HG03108 (cell line): Measurements from ENCODE around the gene DCAF6.
"Not testable (repeated sequence)": the region's sequence is repeated elsewhere in the genome, so short reads cannot be mapped to it uniquely, and the experiment has no call there.

Experiments used
- ATAC-seq: cut with Tn5 transposase; IDR thresholded peaks from one replicate; pipeline ENCODE4 v1.9.1; 2021; ENCODE audit warnings: moderate library complexity; ENCODE audit not compliant: unreplicated experiment

DCAF6 gene, protein sequence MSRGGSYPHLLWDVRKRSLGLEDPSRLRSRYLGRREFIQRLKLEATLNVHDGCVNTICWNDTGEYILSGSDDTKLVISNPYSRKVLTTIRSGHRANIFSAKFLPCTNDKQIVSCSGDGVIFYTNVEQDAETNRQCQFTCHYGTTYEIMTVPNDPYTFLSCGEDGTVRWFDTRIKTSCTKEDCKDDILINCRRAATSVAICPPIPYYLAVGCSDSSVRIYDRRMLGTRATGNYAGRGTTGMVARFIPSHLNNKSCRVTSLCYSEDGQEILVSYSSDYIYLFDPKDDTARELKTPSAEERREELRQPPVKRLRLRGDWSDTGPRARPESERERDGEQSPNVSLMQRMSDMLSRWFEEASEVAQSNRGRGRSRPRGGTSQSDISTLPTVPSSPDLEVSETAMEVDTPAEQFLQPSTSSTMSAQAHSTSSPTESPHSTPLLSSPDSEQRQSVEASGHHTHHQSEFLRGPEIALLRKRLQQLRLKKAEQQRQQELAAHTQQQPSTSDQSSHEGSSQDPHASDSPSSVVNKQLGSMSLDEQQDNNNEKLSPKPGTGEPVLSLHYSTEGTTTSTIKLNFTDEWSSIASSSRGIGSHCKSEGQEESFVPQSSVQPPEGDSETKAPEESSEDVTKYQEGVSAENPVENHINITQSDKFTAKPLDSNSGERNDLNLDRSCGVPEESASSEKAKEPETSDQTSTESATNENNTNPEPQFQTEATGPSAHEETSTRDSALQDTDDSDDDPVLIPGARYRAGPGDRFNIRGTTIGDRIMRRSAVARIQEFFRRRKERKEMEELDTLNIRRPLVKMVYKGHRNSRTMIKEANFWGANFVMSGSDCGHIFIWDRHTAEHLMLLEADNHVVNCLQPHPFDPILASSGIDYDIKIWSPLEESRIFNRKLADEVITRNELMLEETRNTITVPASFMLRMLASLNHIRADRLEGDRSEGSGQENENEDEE

DNA sequence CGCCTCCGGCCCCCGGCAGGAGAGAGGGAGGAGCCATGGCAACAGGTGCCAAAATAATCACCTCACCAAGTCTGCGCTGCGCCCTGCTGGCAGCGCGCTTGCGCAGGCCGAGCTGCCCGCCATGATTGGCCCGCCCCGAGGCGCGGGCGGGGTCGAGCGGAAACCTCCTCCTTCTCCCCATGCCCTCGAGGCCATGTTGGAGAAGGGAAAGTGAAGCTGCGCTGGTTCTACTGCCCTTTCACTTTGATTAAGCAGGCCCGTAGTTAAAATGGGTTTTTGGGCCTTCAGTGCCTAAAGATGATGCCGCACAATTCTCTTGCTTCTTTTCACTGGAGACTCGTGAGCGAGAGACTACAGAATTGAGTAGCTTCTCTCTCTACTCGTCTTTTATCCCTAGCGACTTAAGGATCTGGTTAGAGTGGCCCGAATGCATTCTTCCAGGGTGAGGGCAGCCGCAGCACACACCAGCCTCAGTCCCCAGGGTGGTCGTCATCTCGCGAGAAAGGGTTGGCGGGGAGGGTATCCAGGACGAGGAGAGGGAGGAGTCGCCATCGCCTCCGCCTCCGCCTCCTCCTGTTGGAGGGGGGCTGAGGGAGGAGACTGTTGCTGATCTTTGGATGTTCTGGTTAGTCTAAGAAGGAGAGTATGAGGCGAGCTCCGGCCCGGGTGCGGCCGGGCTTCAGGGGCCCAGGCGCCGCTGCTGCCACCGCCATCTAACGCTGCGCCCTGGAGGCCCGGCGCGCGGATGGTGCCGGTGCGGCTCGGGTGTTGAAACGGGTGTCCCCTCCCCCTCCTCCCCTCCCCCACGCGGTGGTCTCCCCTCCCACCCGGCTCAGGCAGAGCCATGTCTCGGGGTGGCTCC, at the start of gene DCAF6:
DCAF6 (plus strand) TSS at position 616 of the 862 bp plus-strand sequence; CDS start at position 845, 229 bp downstream.
- peak; percentile 76 for ATAC-seq

DNA sequence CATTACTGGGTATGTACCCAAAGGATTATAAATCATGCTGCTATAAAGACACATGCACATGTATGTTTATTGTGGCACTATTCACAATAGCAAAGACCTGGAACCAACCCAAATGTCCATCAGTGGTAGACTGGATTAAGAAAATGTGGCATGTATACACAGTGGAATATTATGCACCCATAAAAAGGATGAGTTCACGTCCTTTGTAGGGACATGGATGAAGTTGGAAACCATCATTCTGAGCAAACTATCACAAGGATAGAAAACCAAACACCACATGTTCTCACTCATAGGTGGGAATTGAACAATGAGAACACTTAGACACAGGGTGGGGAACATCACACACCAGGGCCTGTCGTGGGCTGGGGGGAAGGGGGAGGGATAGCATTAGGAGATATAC, 49.3 kb upstream of the DCAF6 start:
- ATAC-seq = not testable (repeated sequence)

DNA sequence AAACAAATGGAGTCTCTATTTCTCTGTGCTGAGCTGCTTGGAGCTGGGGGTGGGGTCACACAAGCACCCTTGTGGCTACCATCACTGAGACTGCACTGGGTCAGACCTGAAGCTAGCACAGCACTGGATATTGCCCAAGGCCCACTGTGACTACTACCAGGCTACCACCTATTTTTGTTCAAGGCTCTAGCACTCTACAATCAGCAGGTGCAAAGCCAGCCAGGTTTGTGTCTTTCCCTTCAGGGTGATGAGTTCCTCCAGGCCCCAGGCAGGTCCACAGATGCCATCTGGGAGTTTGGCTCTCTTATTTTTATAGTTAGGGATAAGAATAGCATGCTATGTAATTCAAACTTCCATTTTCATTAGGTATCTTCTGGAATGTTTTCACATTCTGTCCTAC, 46.1 kb upstream of the DCAF6 start:
- ATAC-seq = no peak

DNA sequence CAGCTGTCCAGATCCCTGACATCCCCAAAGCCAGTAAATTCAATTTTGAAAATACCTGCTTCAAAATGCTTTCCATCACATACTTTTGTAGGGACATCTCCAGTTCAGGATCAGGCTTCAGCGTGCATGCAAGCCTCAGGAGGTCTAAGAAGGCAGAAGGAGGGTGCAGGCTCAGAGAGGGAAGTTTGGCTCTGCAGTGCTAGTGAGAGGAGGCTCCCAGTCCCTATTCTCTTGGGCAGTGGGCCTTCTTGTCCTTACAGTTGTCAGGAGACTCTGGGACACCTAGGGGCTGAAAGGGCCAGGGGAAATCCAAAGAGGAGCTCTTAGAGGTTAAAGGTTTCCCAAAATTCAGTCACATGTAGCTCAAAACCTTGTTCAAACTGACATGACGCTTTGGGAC, 42.7 kb upstream of the DCAF6 start:
- no peak for ATAC-seq

DNA sequence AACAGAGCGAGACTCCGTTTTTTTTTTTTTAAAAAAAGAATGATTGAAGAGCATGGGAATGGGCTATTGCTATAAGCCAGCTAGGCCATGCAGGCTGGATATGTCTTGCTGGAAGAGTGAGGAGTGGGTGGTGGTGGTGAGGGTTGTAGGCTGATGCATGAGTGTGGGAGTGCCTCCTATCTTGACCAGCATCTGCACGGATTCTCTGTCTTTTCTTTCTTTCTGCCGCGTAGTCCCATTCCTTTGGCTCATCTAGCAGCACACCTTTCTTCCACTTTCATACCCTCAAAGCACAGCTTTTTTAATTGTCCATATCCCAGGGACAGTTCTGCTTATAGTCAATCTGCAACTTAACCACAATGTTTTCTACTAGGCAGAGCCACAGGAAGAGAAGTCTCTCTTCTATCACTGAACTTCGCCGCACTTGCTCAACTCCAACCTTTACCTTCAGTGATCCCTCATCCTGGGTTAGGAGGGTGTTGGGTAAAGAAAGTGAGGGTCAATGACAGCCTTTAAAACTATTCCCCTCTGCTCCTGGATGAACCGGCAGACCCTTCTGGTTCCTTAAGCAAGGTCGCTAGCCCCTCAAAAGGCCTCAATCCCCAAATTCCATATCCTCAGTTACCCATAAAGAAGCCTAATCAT, 37.8 kb upstream of the DCAF6 start:
- ATAC-seq = no peak

DNA sequence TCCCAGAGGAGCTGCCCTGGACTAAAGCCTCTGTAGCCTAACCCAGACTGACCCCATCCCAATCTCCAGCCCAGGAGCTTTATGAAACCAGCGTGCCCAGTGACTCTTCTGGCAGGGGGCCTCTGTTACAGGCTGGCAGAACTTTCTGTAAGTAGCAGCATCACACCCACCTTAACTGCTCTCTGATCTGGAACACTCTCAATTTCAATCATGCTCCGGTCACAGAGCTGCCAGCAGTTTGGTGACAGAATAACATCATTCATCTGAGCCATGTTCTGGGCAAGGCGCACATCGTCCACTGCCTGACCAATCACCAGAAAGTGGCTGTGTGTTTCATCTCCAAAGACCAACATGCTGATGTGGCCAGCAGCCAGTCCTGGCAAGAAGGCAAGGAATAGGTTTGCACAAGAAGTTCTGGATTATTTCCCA, 37.2 kb upstream of the DCAF6 start:
- peak; percentile 93 for ATAC-seq

DNA sequence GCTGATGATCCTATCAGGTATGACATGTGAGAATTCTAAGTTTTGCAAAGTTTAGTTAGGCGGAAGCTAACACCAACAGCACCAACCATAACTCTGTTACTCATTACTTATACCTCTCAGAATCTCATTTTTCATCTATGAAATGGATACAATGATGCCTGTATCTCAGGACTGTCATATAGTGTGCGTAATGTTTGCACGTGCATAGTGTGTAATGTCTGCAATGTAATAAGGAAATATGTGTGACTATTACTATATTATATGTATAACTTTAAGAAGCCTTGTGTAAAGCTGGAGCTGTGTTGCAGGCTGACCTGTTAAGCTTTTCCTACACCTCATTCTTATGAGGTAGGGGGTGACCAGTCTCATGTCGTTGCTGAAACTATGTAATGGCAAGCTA, 35.6 kb upstream of the DCAF6 start:
- ATAC-seq = no peak

DNA sequence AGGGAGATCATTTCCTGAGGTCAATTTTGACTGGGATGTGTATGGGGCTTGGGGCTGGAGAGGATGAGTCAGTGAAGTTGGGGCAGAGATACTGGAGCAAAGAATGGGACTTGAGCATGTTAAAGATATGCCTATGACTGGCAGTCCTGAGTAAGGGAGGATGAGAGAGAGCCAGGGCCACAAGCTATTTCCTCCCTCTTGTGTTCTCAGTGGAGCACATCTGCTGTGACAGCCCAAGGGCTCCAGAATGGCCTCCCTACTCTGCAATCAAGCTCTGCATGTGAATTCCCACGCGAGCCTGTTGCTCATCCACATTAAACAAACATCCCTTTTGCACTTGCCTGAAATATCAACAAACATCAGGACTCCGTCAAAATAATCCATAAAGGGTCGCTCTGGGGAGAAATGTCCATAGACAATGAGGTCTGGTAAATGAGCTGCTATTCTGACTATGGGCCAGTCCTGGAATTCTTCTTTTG, 31.8 kb upstream of the DCAF6 start:
- no peak for ATAC-seq

DNA sequence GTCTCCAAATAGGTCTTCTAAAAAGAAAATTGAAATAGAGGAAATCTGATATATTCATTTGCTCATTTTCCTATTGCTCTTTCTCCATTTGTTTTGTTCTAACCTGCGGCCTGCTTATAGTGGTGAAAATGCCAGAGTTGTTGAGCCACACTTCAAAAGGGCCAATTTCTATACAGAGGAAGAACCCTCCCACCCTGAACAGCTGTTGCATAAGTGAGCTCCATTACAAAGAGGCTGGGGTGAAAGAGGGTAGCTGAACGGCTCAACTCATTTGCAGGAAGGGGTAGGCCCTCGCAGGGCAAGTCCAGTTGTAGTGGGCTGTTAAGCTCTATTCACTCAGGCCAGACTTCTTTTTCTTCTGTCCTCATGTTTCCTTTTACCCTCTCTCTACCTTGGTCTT, 31.3 kb upstream of the DCAF6 start:
- no peak for ATAC-seq

DNA sequence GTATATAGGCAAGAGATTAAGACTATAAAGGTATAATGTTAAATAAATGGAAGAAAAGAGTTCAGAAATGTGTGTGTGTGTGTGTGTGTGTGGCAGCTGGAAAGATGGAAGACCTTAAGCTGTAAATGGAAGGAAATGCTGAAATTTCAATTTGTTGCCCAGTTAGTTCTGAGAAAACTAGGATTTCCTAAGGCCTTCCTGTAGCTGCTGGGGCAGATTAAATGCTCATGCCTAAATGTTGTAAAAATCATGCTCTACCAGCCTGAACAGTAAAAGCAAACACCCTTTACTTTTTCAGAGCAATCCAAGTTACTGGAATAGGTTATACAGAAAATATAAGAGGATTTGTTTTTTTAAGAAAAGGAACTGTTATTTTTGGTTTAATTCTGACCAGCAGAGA, 30.8 kb upstream of the DCAF6 start:
- no peak for ATAC-seq

DNA sequence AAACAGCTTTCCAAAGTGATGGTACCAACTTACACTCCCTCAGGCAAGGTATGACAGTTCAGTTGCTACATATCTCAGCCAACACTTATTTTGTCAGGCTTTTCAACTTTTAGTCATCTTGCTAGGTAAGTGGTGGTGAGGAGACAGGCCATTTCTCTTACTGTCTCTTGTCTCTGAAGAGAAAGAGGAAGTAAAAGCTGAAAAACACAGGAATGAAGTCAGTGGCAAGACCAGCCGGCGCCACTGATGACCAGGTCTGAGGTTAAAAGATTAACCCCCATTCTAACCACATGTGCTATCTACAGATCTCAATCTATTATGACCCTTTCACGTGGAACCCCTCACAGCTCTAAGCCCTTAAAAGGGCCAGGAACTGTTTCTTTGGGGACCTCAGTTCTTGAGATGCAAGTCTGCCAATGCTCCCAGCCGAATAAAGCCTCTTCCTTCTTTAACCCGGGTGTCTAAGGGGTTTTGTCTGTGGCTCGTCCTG, 26.7 kb upstream of the DCAF6 start:
- no peak for ATAC-seq

DNA sequence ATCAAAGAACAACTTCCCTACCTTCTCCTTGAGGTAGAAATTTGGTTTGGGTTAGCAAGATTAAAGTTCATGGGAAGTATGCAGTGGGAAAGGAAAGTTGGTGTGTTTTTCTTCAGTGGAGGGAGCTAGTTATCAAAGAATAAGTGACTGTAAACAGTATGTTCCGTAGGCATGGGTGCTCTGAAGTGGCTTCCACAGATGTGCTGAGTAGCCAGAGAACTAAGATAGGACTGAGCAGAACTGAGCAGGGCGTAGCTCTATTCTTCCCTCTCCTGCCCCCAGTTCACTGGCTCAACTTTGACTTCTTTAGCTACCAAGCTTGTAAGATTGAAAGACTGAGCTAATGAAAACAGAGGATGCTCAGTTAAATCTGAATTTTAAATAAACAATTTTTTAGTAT, 26.0 kb upstream of the DCAF6 start:
- ATAC-seq = no peak

DNA sequence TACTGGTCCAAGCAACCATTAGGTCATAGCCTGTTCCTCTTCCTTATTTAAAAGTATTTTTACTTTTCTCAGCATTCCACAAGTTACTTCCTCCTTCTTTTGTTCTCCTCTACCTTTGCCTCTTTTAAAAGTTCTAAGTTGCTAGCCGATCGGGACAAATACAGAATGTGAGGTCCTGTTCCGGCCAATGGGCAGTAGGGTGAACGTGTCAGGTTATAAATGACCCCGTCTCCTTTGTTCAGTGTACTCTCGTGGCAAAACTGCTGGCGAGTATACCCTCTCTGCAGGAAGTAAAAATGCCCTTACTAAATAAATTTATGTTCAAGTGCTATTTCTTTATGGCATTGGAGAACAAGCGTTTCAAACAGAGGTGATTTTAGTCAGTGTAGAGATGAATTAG, 25.1 kb upstream of the DCAF6 start:
- ATAC-seq = no peak

DNA sequence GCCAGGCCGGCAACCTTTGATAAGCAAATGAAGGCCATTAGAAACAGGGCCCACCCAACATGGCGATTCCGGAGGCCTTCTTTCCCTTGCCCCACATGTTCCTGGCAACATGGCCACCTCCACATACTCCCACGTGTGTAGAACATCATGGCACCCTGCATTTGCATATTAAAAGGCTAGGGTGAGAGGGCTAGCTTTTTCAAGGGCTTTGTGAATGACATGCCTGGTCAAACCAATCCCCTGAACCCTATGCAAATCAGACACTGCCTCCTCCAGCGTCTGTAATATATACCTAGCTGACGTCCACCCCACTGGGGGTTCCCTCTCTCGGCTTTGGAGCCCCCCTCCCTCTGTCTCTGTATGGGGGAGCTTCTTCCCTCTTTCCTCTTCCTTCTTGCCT, 24.2 kb upstream of the DCAF6 start:
- no peak for ATAC-seq

DNA sequence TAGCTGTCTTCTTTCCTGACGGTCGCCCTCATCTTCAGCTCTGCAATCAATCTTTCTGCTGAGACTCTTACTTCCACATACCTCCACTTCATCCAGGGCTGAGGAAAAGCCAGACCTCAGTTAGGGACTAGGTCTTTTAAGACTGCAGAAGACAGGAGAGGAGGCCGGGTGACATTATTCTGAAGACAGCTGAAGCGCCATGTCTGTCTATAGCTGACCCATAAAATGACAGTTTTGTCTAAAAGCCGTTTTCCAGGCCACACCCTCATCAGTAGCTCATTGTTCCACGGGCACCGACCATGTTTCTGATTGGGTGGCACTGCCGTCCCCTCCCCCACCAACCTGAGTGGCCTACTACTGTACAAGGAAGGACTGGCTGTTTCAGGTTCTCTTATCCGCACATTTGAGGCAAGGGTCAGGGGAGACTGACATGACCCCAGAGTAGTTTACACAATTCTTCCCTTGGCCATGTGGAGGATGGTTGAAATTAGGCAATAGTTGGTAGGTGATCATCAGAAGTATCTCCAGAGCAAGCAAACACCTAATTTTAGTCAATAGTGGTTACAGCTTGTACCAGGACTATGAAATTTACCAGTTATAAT, 22.5 kb upstream of the DCAF6 start, which contains the start of gene ADCY10:
ADCY10 (minus strand) TSS at position 240 of the 602 bp plus-strand sequence. CDS start 8,994 bp downstream, outside the sequence.
- no peak for ATAC-seq

DNA sequence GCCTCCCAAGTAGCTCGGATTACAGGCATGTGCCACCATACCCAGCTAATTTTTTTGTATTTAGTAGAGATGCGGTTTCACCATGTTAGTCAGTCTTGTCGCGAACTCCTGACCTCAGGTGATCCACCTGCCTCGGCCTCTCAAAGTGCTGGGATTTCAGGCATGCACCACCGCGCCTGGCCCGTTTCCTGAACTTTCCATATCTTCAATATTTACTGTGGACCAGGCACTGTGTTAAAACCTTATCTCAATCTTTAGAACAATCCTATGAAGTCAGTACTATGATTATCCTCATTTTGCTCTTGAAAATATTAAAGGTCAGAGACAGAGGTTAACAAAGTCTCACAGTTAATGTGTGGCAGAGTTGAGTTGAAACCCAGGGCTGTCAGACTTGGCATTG, 20.9 kb upstream of the DCAF6 start:
- no peak for ATAC-seq

DNA sequence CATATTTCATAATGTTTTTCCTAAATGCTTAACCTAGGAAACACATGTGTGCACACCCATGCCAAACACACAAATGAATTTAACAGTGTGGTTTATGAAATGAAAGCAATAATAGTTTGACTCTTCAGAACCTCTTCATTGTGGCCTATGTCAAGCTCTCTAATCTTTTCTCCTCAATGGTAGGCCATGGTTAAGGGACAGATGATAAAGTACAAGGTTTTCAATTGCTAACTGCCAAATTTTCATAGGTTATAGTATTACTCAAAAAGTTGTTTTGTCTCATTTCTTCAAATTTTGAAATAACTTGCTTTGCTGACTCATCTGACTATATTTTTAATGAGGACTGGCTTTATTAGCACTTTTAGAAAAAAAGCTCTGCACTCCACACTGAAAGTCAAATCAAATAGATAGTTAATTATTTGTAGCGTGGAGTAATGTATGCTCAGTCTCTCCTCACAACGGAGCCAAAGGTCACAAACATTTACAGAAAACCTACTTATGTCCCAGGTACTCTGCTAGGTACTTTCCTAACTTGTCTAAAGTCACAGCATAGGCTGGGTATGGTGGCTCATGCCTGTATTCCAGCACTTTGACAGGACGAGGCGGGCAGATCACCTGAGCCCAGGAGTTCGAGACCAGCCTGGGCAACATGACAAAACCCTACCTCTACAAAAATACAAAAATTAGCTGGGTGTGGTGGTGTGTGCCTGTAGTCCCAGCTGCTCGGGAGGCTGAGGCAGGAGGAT, 19.5 kb upstream of the DCAF6 start:
- no peak for ATAC-seq

DNA sequence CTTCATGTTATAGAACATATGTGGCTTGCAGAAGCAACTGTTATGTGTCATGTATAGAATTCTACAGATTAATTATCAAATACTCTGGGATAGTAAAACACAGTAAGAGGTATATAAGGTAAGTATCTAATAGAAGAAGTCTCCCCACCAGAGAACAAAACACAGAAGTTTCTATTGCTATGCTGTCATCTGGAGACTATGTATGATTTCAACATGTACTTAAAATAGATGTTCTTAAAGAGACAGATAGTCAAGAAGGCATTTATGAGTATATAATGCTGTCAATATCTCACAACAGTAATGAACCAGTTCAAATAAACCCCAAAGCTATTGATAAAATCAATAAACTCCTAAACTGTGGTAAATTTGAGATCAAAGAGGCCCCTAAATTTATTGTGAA, 14.5 kb upstream of the DCAF6 start:
- no peak for ATAC-seq

DNA sequence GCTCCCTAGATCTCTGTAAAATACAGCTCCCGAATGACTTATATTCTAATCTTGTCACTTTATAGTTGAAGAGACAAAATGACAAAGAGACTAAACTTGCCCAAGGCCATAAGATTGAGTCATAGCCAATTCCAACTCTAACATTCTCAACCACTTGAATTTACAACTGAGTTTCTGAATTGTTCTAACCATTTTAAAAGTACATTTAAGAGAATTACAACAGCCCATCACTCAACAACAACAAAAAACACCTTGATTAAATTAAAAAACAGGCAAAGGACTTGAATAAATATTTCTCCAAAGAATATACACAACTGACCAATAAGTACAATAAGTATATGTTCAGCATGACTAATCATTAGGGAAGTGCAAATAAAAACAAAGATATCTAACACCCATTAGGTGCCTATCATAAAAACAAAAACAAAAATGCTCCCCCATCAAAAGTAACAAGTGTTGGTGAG, 13.8 kb upstream of the DCAF6 start:
- no peak for ATAC-seq
